Measurements from ENCODE around the gene EMC10.

EMC10 gene

DNA sequence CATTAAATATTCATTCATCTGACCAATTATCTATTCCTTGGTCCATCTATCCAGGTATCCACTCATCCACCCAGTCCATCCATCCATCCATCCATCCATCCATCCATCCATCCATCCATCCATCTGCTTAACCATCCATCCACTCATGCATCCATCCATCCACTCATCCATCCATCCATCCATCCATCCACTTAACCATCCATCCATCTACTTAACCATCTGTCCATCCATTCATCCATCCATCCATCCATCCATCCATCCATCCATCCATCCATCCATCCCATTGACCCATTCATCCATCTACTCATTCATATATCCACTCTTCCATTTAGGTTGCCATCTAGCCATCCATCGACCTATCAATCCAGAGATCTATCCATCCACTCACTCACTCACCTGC, 32.2 kb upstream of the EMC10 start:
- Histone ChIP-seq H3K79me2 (no peaks in the 10 kb centered on the region), H3K9me3 (ENCODE audit: control insufficient read depth, low read length) (no peaks in the 10 kb centered on the region), H3K9ac (no peak overlapping the region), H3K4me3 (ENCODE audit: low read depth, low read length) (no peak overlapping the region), H3K27me3 (ENCODE audit: control insufficient read depth, insufficient read depth, low read length) (no peaks in the 10 kb centered on the region), H2AFZ (no peak overlapping the region), H3K4me1 (no peaks in the 10 kb centered on the region), H3K27ac (no peak overlapping the region), H3K36me3 (ENCODE audit: control insufficient read depth, insufficient read depth, low read length) (no peaks in the 10 kb centered on the region), H3K4me2 (ENCODE audit: low read length) (no peak overlapping the region)
- TF ChIP-seq, protein P1, sequence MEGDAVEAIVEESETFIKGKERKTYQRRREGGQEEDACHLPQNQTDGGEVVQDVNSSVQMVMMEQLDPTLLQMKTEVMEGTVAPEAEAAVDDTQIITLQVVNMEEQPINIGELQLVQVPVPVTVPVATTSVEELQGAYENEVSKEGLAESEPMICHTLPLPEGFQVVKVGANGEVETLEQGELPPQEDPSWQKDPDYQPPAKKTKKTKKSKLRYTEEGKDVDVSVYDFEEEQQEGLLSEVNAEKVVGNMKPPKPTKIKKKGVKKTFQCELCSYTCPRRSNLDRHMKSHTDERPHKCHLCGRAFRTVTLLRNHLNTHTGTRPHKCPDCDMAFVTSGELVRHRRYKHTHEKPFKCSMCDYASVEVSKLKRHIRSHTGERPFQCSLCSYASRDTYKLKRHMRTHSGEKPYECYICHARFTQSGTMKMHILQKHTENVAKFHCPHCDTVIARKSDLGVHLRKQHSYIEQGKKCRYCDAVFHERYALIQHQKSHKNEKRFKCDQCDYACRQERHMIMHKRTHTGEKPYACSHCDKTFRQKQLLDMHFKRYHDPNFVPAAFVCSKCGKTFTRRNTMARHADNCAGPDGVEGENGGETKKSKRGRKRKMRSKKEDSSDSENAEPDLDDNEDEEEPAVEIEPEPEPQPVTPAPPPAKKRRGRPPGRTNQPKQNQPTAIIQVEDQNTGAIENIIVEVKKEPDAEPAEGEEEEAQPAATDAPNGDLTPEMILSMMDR (IDR thresholded peaks at IDR 0.05), result no peak

DNA sequence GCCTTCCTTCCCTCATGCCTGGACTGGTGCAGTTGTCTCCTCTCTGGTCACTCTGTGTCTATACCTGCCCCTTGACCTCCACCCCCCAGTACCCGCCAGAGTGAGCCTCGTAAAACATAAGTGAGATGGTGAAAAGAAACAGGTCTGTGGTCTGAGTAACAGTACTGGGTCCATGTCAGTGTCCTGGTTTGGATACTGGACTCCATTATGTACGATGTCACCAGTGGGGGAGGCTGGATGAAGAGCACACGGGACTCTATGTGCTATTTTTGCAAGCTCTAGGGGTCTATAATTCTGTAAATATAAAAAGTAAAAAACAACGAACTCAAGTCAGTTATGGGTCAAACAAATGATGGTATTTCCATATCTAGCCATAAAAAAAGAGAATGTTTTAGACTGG, 29.3 kb upstream of the EMC10 start:
- H3K36me3 ChIP-seq (ENCODE audit: control insufficient read depth, insufficient read depth, low read length), result no peaks in the 10 kb centered on the region
- no peak overlapping the region for H3K4me3 ChIP-seq (ENCODE audit: low read depth, low read length)
- no peaks in the 10 kb centered on the region for H3K4me1 ChIP-seq
- TF ChIP-seq, protein P1 (IDR thresholded peaks at IDR 0.05), result no peak
- no peak overlapping the region for H3K27ac ChIP-seq
- H3K4me2 ChIP-seq (ENCODE audit: low read length), result no peak overlapping the region
- H3K79me2 ChIP-seq, result no peaks in the 10 kb centered on the region
- no peak overlapping the region for H3K9ac ChIP-seq
- H3K9me3 ChIP-seq (ENCODE audit: control insufficient read depth, low read length), result no peaks in the 10 kb centered on the region
- no peak overlapping the region for H2AFZ ChIP-seq
- H3K27me3 ChIP-seq (ENCODE audit: control insufficient read depth, insufficient read depth, low read length), result no peaks in the 10 kb centered on the region

DNA sequence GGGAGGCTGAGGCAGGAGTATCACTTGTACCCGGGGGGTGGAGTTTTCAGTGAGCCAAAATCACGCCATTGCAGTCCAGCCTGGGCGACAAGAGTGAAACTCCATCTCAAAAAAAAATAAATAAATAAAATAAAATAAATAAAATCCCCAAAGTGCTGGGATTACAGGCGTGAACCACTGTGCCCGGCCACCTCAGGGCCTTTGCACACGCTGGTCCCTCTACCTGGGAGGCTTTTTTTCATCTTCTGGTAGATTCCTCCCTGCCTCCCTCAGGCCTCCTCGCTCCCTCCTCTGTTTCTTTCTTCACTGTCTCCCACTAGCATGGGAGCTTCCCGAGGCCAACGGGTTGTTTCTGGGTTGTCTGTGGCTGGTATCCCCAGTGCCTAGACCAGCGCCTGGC, 28.6 kb upstream of the EMC10 start:
- Histone ChIP-seq H3K9me3 (ENCODE audit: control insufficient read depth, low read length) (no peaks in the 10 kb centered on the region), H3K36me3 (ENCODE audit: control insufficient read depth, insufficient read depth, low read length) (no peaks in the 10 kb centered on the region), H2AFZ (no peak overlapping the region), H3K4me2 (ENCODE audit: low read length) (no peak overlapping the region), H3K27me3 (ENCODE audit: control insufficient read depth, insufficient read depth, low read length) (no peaks in the 10 kb centered on the region), H3K9ac (no peak overlapping the region), H3K79me2 (no peaks in the 10 kb centered on the region), H3K4me3 (ENCODE audit: low read depth, low read length) (no peak overlapping the region), H3K4me1 (no peaks in the 10 kb centered on the region), H3K27ac (no peak overlapping the region)
- TF ChIP-seq, protein P1 (IDR thresholded peaks at IDR 0.05), result no peak

DNA sequence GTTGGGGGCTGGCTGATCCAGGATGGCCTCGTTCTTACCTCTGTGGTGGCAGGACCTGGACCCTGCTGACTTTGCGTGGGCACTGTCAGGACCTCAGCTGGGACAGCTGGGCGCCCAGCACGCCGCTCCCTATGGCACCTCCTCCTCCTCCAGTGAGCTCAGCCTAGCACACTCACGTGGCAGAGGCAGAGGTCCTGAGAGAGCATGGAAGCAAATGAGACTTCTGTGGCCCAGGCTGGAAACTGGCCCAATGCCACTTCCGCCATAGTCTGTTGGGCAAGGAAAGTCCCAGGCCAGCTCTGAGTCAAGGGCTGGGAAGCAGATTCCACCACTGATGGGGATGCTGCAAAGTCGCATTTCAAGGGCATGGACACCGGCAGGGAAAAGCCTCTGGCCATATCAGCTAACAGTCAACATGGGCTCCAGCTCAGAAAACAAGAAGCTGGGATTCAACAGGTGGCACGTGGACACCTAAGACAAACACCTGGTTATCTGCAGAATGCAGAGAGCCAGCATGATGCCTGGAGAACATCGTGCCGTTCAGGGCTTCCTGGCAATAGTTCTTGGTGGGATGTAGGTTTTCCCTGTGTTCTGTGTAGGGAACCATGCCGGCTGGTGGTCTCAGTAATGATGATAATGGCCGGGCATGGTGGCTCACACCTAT, 26.9 kb upstream of the EMC10 start:
- Histone ChIP-seq H3K36me3 (ENCODE audit: control insufficient read depth, insufficient read depth, low read length) (no peaks in the 10 kb centered on the region), H3K4me2 (ENCODE audit: low read length) (no peak overlapping the region), H3K4me3 (ENCODE audit: low read depth, low read length) (no peak overlapping the region), H3K27me3 (ENCODE audit: control insufficient read depth, insufficient read depth, low read length) (no peaks in the 10 kb centered on the region), H3K9me3 (ENCODE audit: control insufficient read depth, low read length) (no peaks in the 10 kb centered on the region), H3K4me1 (no peaks in the 10 kb centered on the region), H3K9ac (no peak overlapping the region), H3K27ac (no peak overlapping the region), H3K79me2 (no peaks in the 10 kb centered on the region), H2AFZ (no peak overlapping the region)
- TF ChIP-seq, protein P1 (IDR thresholded peaks at IDR 0.05), result no peak
